ENCODE data around the gene SOX18. TPM values are rescaled to one million over a fixed set of nuclear protein-coding genes. Genes with fewer than 3 reads are reported as not detected.

Gene SOX18
- total and polyA plus RNA-seq, 2 of the 13 experiments (the other 11 are each of a cell fraction or from before 2014, with no cell fraction given), result 1.6 to 1.9 TPM

- TF ChIP-seq HNRNPLL (IDR thresholded peaks at IDR 0.05; ENCODE audit: low read depth, low read length, poor library complexity, severe bottlenecking) (peak; percentile 26), CTCF (CRISPR knock-in tag; IDR thresholded peaks at IDR 0.05) (no peak), U2AF1 (optimal IDR thresholded peaks at IDR 0.05; ENCODE audit: low read depth, low read length) (peak; percentile 50), SMAD1 (CRISPR knock-in tag; IDR thresholded peaks at IDR 0.05; ENCODE audit: borderline replicate concordance, low read depth) (no peak), XRCC5 (optimal IDR thresholded peaks at IDR 0.05; ENCODE audit: low read length) (no peak), MTA3 (CRISPR knock-in tag; IDR thresholded peaks at IDR 0.05) (peak; percentile 0; the same call in 1 of the 2 replicates), ZNF569 (CRISPR knock-in tag; IDR thresholded peaks at IDR 0.05; ENCODE audit: borderline replicate concordance) (no peak), IRX3 (CRISPR knock-in tag; IDR thresholded peaks at IDR 0.05; ENCODE audit: borderline replicate concordance, low read depth) (no peak), ZFAT (CRISPR knock-in tag; conservative IDR thresholded peaks at IDR 0.05) (no peak), ZNF577 (CRISPR knock-in tag; IDR thresholded peaks at IDR 0.05; ENCODE audit: borderline replicate concordance, low read depth) (no peak), POGZ (CRISPR knock-in tag; IDR thresholded peaks at IDR 0.05) (peak; percentile 71), IKZF4 (CRISPR knock-in tag; IDR thresholded peaks at IDR 0.05; ENCODE audit: borderline replicate concordance, low read depth, not compliant biosample characterization) (no peak), ZNF431 (CRISPR knock-in tag; IDR thresholded peaks at IDR 0.05; ENCODE audit: borderline replicate concordance, low read depth) (no peak)
- TF ChIP-seq, protein P1, sequence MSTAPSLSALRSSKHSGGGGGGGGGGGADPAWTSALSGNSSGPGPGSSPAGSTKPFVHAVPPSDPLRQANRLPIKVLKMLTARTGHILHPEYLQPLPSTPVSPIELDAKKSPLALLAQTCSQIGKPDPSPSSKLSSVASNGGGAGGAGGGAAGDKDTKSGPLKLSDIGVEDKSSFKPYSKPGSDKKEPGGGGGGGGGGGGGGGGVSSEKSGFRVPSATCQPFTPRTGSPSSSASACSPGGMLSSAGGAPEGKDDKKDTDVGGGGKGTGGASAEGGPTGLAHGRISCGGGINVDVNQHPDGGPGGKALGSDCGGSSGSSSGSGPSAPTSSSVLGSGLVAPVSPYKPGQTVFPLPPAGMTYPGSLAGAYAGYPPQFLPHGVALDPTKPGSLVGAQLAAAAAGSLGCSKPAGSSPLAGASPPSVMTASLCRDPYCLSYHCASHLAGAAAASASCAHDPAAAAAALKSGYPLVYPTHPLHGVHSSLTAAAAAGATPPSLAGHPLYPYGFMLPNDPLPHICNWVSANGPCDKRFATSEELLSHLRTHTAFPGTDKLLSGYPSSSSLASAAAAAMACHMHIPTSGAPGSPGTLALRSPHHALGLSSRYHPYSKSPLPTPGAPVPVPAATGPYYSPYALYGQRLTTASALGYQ (CRISPR knock-in tag; IDR thresholded peaks at IDR 0.05), result no peak
- TF ChIP-seq, protein P2, sequence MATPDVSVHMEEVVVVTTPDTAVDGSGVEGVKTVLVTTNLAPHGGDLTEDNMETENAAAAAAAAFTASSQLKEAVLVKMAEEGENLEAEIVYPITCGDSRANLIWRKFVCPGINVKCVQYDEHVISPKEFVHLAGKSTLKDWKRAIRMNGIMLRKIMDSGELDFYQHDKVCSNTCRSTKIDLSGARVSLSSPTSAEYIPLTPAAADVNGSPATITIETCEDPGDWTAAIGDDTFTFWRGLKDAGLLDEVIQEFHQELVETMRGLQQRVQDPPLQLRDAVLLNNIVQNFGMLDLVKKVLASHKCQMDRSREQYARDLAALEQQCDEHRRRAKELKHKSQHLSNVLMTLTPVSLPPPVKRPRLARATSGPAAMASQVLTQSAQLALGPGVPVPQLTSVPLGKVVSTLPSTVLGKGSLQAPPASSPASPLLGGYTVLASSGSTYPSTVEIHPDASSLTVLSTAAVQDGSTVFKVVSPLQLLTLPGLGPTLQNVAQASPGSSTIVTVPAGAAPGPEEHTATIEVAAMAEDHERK (CRISPR knock-in tag; IDR thresholded peaks at IDR 0.05; ENCODE audit: low read depth), result no peak
- TF ChIP-seq, protein P3, sequence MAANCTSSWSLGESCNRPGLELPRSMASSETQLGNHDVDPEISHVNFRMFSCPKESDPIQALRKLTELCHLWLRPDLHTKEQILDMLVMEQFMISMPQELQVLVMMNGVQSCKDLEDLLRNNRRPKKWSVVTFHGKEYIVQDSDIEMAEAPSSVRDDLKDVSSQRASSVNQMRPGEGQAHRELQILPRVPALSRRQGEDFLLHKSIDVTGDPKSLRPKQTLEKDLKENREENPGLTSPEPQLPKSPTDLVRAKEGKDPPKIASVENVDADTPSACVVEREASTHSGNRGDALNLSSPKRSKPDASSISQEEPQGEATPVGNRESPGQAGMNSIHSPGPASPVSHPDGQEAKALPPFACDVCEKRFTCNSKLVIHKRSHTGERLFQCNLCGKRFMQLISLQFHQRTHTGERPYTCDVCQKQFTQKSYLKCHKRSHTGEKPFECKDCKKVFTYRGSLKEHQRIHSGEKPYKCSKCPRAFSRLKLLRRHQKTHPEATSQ (CRISPR knock-in tag; IDR thresholded peaks at IDR 0.05; ENCODE audit: borderline replicate concordance), result no peak
- TF ChIP-seq, protein P4, sequence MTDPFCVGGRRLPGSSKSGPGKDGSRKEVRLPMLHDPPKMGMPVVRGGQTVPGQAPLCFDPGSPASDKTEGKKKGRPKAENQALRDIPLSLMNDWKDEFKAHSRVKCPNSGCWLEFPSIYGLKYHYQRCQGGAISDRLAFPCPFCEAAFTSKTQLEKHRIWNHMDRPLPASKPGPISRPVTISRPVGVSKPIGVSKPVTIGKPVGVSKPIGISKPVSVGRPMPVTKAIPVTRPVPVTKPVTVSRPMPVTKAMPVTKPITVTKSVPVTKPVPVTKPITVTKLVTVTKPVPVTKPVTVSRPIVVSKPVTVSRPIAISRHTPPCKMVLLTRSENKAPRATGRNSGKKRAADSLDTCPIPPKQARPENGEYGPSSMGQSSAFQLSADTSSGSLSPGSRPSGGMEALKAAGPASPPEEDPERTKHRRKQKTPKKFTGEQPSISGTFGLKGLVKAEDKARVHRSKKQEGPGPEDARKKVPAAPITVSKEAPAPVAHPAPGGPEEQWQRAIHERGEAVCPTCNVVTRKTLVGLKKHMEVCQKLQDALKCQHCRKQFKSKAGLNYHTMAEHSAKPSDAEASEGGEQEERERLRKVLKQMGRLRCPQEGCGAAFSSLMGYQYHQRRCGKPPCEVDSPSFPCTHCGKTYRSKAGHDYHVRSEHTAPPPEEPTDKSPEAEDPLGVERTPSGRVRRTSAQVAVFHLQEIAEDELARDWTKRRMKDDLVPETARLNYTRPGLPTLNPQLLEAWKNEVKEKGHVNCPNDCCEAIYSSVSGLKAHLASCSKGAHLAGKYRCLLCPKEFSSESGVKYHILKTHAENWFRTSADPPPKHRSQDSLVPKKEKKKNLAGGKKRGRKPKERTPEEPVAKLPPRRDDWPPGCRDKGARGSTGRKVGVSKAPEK (CRISPR knock-in tag; IDR thresholded peaks at IDR 0.05; ENCODE audit: borderline replicate concordance), result no peak
Observed at GRCh38 chr20:64036346-64037198, 12.9 kb downstream of the SOX18 start (continued).

Measured in HepG2 (cell line).